ENCODE measurements around the gene THSD4.

The THSD4 gene

DNA sequence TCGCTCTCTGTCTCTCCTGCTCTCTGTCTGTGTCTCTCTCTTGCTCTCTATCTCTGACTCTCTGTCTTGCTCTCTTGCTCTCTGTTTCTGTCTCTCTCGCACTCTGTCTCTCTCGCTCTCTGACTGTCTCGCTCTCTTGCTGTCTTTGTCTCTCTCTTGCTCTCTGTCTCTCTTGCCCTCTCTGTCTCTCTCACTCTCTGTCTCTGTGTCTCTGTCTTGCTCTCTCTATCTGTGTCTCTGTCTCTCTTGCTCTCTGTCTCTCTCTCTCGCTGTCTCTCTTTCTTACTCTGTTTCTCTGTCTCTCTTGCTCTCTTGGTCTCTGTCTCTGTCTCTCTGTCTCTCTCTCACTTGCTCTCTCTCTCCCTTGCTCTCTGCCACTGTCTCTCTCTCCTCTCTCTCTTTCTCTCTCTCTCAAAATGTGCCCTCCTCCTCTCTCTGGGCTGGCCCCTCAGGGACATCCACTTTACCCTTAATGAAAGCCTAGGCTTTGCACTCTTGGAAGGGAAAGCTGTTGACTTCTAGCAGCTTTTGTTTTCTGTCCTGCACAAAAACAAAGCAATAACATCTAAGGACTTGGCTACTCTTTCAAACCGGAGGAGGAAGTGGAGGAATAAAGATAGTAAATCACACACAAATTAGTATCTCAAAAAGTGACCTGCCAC is 621.1 kb downstream of the THSD4 start:
- Histone ChIP-seq H3K27ac (ENCODE audit: insufficient read depth, low read length, poor library complexity, severe bottlenecking) (no peak overlapping the region), H3K36me3 (ENCODE audit: control insufficient read depth, insufficient read depth, low read length) (no peaks in the 10 kb centered on the region), H3K4me3 (ENCODE audit: insufficient read depth, low read depth, low read length, poor library complexity, severe bottlenecking) (no peak overlapping the region), H3K9me3 (ENCODE audit: control insufficient read depth, low read length) (no peaks in the 10 kb centered on the region), H3K4me1 (ENCODE audit: control insufficient read depth, insufficient read depth, low read length, poor library complexity, severe bottlenecking) (no peaks in the 10 kb centered on the region), H3K27me3 (replicated peaks; ENCODE audit: control insufficient read depth, insufficient read depth, low read length, poor library complexity, severe bottlenecking) (no peaks in the 10 kb centered on the region)
- no peak for DNase-seq

- Histone ChIP-seq H3K27me3 (replicated peaks; ENCODE audit: control insufficient read depth, insufficient read depth, low read length, poor library complexity, severe bottlenecking) (no peaks in the 10 kb centered on the region), H3K4me1 (ENCODE audit: control insufficient read depth, insufficient read depth, low read length, poor library complexity, severe bottlenecking) (no peaks in the 10 kb centered on the region)
These were observed 622.5 kb downstream of the THSD4 start for GRCh38 chr15:71737761-71738160.

GRCh38 chr15:71739355-71739754 is 624.1 kb downstream of the THSD4 start:
- no peaks in the 10 kb centered on the region for H3K4me1 ChIP-seq (ENCODE audit: control insufficient read depth, insufficient read depth, low read length, poor library complexity, severe bottlenecking)
- no peaks in the 10 kb centered on the region for H3K9me3 ChIP-seq (ENCODE audit: control insufficient read depth, low read length)
- H3K27me3 ChIP-seq (replicated peaks; ENCODE audit: control insufficient read depth, insufficient read depth, low read length, poor library complexity, severe bottlenecking) = no peaks in the 10 kb centered on the region
- no peak overlapping the region for H3K4me3 ChIP-seq (ENCODE audit: insufficient read depth, low read depth, low read length, poor library complexity, severe bottlenecking)
- no peak overlapping the region for H3K27ac ChIP-seq (ENCODE audit: insufficient read depth, low read length, poor library complexity, severe bottlenecking)
- no peak for DNase-seq
- H3K36me3 ChIP-seq (ENCODE audit: control insufficient read depth, insufficient read depth, low read length) = no peaks in the 10 kb centered on the region

More at GRCh38 chr15:71737761-71738160, 622.5 kb downstream of the THSD4 start:
- no peaks in the 10 kb centered on the region for H3K9me3 ChIP-seq (ENCODE audit: control insufficient read depth, low read length)
- no peak overlapping the region for H3K27ac ChIP-seq (ENCODE audit: insufficient read depth, low read length, poor library complexity, severe bottlenecking)
- no peak overlapping the region for H3K4me3 ChIP-seq (ENCODE audit: insufficient read depth, low read depth, low read length, poor library complexity, severe bottlenecking)
- no peak for DNase-seq
- H3K36me3 ChIP-seq (ENCODE audit: control insufficient read depth, insufficient read depth, low read length) = no peaks in the 10 kb centered on the region

GRCh38 chr15:71742964-71743363 is 627.7 kb downstream of the THSD4 start:
- Histone ChIP-seq H3K4me3 (ENCODE audit: insufficient read depth, low read depth, low read length, poor library complexity, severe bottlenecking) (no peak overlapping the region), H3K27ac (ENCODE audit: insufficient read depth, low read length, poor library complexity, severe bottlenecking) (no peak overlapping the region), H3K36me3 (ENCODE audit: control insufficient read depth, insufficient read depth, low read length) (no peaks in the 10 kb centered on the region), H3K27me3 (replicated peaks; ENCODE audit: control insufficient read depth, insufficient read depth, low read length, poor library complexity, severe bottlenecking) (no peaks in the 10 kb centered on the region), H3K9me3 (ENCODE audit: control insufficient read depth, low read length) (no peaks in the 10 kb centered on the region), H3K4me1 (ENCODE audit: control insufficient read depth, insufficient read depth, low read length, poor library complexity, severe bottlenecking) (no peaks in the 10 kb centered on the region)
- no peak for DNase-seq

DNA sequence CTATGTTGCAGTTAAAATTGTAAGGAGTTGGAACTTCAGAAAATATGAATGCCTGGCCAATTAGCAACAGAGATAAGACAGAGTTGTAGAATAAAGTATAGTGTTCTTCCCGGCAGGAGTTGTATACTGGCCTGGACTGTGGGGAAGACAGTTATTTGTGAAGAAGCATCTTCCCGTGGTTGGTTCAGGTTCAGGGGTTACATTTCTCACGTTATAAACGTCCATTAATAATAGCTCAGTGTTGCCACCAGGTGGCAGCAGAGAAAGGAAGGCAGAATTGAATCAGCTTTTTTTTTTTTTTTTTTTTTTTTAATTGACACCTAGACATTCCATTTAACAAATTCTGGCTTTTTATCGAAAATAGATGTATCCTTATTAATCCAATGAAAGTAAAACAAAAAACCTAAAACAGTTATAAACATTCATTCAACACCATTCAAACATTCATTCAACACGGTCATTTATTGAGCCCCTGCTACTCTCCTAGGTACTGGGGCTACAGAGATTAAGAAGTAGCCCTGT is 628.7 kb downstream of the THSD4 start:
- H3K4me1 ChIP-seq (ENCODE audit: control insufficient read depth, insufficient read depth, low read length, poor library complexity, severe bottlenecking) = no peaks in the 10 kb centered on the region
- no peak overlapping the region for H3K4me3 ChIP-seq (ENCODE audit: insufficient read depth, low read depth, low read length, poor library complexity, severe bottlenecking)
- no peaks in the 10 kb centered on the region for H3K36me3 ChIP-seq (ENCODE audit: control insufficient read depth, insufficient read depth, low read length)
- no peaks in the 10 kb centered on the region for H3K27me3 ChIP-seq (replicated peaks; ENCODE audit: control insufficient read depth, insufficient read depth, low read length, poor library complexity, severe bottlenecking)
- DNase-seq = peak in 1 of 3 donors; percentile 43
- H3K27ac ChIP-seq (ENCODE audit: insufficient read depth, low read length, poor library complexity, severe bottlenecking) = no peak overlapping the region
- no peaks in the 10 kb centered on the region for H3K9me3 ChIP-seq (ENCODE audit: control insufficient read depth, low read length)

DNA sequence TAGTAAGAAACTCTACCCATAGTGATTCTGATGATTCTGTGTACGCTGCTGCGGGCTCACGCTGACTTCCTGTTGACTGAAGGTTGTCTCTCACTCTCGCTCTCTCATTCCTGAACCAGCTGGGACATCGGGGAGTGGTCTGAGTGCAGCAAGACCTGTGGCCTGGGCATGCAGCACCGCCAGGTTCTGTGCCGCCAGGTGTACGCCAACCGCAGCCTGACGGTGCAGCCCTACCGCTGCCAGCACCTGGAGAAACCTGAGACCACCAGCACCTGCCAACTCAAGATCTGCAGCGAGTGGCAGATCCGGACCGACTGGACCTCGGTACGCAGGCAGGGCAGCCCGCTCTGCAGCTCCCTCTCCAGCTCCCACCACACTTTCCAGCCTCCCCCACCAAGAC is 631.4 kb downstream of the THSD4 start:
- no peak overlapping the region for H3K4me3 ChIP-seq (ENCODE audit: insufficient read depth, low read depth, low read length, poor library complexity, severe bottlenecking)
- H3K27me3 ChIP-seq (replicated peaks; ENCODE audit: control insufficient read depth, insufficient read depth, low read length, poor library complexity, severe bottlenecking) = no peaks in the 10 kb centered on the region
- DNase-seq = no peak
- no peaks in the 10 kb centered on the region for H3K36me3 ChIP-seq (ENCODE audit: control insufficient read depth, insufficient read depth, low read length)
- H3K27ac ChIP-seq (ENCODE audit: insufficient read depth, low read length, poor library complexity, severe bottlenecking) = no peak overlapping the region
- no peaks in the 10 kb centered on the region for H3K4me1 ChIP-seq (ENCODE audit: control insufficient read depth, insufficient read depth, low read length, poor library complexity, severe bottlenecking)
- no peaks in the 10 kb centered on the region for H3K9me3 ChIP-seq (ENCODE audit: control insufficient read depth, low read length)

GRCh38 chr15:71747128-71748083 is 632.1 kb downstream of the THSD4 start:
- Histone ChIP-seq H3K27me3 (replicated peaks; ENCODE audit: control insufficient read depth, insufficient read depth, low read length, poor library complexity, severe bottlenecking) (no peaks in the 10 kb centered on the region), H3K4me1 (ENCODE audit: control insufficient read depth, insufficient read depth, low read length, poor library complexity, severe bottlenecking) (no peaks in the 10 kb centered on the region), H3K27ac (ENCODE audit: insufficient read depth, low read length, poor library complexity, severe bottlenecking) (no peak overlapping the region), H3K9me3 (ENCODE audit: control insufficient read depth, low read length) (no peaks in the 10 kb centered on the region), H3K4me3 (ENCODE audit: insufficient read depth, low read depth, low read length, poor library complexity, severe bottlenecking) (no peak overlapping the region), H3K36me3 (ENCODE audit: control insufficient read depth, insufficient read depth, low read length) (no peaks in the 10 kb centered on the region)
- DNase-seq = no peak

DNA sequence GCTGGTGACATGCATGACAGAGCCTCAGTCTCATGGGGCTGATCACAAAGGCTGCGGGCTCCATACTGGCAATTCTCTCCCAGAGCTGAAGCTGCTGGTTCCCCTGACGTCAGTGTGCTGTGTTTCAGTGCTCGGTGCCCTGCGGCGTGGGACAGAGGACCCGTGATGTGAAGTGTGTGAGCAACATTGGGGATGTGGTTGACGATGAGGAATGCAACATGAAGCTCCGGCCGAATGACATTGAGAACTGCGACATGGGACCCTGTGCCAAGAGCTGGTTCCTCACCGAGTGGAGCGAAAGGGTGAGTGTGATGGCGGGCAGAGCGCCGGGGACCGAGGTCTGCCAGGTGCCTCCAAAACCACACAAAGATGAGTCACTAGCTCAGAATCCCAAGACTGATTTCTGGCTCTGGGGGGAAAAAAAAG is 633.0 kb downstream of the THSD4 start:
- H3K9me3 ChIP-seq (ENCODE audit: control insufficient read depth, low read length) = no peaks in the 10 kb centered on the region
- H3K4me1 ChIP-seq (ENCODE audit: control insufficient read depth, insufficient read depth, low read length, poor library complexity, severe bottlenecking) = no peaks in the 10 kb centered on the region
- no peak overlapping the region for H3K4me3 ChIP-seq (ENCODE audit: insufficient read depth, low read depth, low read length, poor library complexity, severe bottlenecking)
- H3K27me3 ChIP-seq (replicated peaks; ENCODE audit: control insufficient read depth, insufficient read depth, low read length, poor library complexity, severe bottlenecking) = no peaks in the 10 kb centered on the region
- no peaks in the 10 kb centered on the region for H3K36me3 ChIP-seq (ENCODE audit: control insufficient read depth, insufficient read depth, low read length)
- no peak for DNase-seq
- no peak overlapping the region for H3K27ac ChIP-seq (ENCODE audit: insufficient read depth, low read length, poor library complexity, severe bottlenecking)

DNA sequence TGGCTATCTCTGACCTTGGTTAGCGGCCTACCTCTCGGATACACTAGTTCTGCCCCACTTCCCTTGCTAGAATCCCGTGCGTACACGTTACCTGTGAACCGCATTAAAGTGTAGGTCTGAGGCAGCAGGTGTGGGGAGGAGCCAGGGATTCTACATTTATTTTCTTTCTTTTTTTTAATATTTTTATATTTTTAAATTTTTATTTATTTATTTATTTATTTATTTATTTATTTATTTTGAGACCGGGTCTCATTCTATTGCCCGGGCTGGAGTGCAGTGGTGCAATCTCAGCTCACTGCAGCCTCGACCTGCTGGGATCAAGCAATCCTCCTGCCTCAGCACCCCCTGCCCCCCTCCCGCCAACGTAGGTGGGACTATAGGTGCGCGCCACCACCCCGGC is 634.2 kb downstream of the THSD4 start:
- no peak for DNase-seq
- H3K27ac ChIP-seq (ENCODE audit: insufficient read depth, low read length, poor library complexity, severe bottlenecking) = no peak overlapping the region
- H3K9me3 ChIP-seq (ENCODE audit: control insufficient read depth, low read length) = no peaks in the 10 kb centered on the region
- no peaks in the 10 kb centered on the region for H3K36me3 ChIP-seq (ENCODE audit: control insufficient read depth, insufficient read depth, low read length)
- H3K4me1 ChIP-seq (ENCODE audit: control insufficient read depth, insufficient read depth, low read length, poor library complexity, severe bottlenecking) = no peaks in the 10 kb centered on the region
- H3K27me3 ChIP-seq (replicated peaks; ENCODE audit: control insufficient read depth, insufficient read depth, low read length, poor library complexity, severe bottlenecking) = no peaks in the 10 kb centered on the region
- H3K4me3 ChIP-seq (ENCODE audit: insufficient read depth, low read depth, low read length, poor library complexity, severe bottlenecking) = no peak overlapping the region

- DNase-seq = no peak
- no peak overlapping the region for H3K27ac ChIP-seq (ENCODE audit: insufficient read depth, low read length, poor library complexity, severe bottlenecking)
- no peaks in the 10 kb centered on the region for H3K4me1 ChIP-seq (ENCODE audit: control insufficient read depth, insufficient read depth, low read length, poor library complexity, severe bottlenecking)
- H3K36me3 ChIP-seq (ENCODE audit: control insufficient read depth, insufficient read depth, low read length) = no peaks in the 10 kb centered on the region
- no peak overlapping the region for H3K4me3 ChIP-seq (ENCODE audit: insufficient read depth, low read depth, low read length, poor library complexity, severe bottlenecking)
- H3K9me3 ChIP-seq (ENCODE audit: control insufficient read depth, low read length) = no peaks in the 10 kb centered on the region
- no peaks in the 10 kb centered on the region for H3K27me3 ChIP-seq (replicated peaks; ENCODE audit: control insufficient read depth, insufficient read depth, low read length, poor library complexity, severe bottlenecking)
These were observed 636.9 kb downstream of the THSD4 start for GRCh38 chr15:71752128-71752527.

Measured in effector memory CD4-positive, alpha-beta T cell (primary cell).